AG09319 (cell line): ENCODE measurements around the gene JPT2.

Experiments
- DNase-seq: peaks from one replicate; pipeline ENCODE4 v3.0.0-alpha.2; 2010; ENCODE audit warnings: low read depth; ENCODE audit errors: extremely low read depth
- CTCF ChIP-seq: IDR thresholded peaks from 2 replicates; pipeline ENCODE4 v1.5.1; 2011; ENCODE audit warnings: low read depth, mild to moderate bottlenecking, inconsistent platforms, low read length, moderate library complexity

Gene JPT2

GRCh38 chr16:1734123-1734522 is 56.0 kb downstream of the JPT2 start:
- no peak for DNase-seq
- TF ChIP-seq CTCF: no peak

GRCh38 chr16:1734816-1735215 is 56.7 kb downstream of the JPT2 start:
- no peak for DNase-seq

GRCh38 chr16:1740234-1740633 is 62.2 kb downstream of the JPT2 start:
- no peak for TF ChIP-seq CTCF

More at GRCh38 chr16:1734816-1735215, 56.7 kb downstream of the JPT2 start:
- no peak for TF ChIP-seq CTCF

GRCh38 chr16:1740781-1741490 is 62.9 kb downstream of the JPT2 start:
- DNase-seq: no peak
- no peak for TF ChIP-seq CTCF

More at GRCh38 chr16:1740234-1740633, 62.2 kb downstream of the JPT2 start:
- no peak for DNase-seq

GRCh38 chr16:1741553-1742165 is 63.6 kb downstream of the JPT2 start:
- no peak for DNase-seq
- no peak for TF ChIP-seq CTCF

- TF ChIP-seq CTCF: no peak
- DNase-seq: no peak
These were observed 65.6 kb downstream of the JPT2 start for GRCh38 chr16:1743376-1744337.

GRCh38 chr16:1744338-1744840 is 66.3 kb downstream of the JPT2 start:
- DNase-seq: no peak
- TF ChIP-seq CTCF: no peak
